ENCODE results near the gene MTA3.
"Not testable (repeated sequence)": the region's sequence is repeated elsewhere in the genome, so short reads cannot be mapped to it uniquely, and the experiment has no call there.

Gene MTA3

DNA sequence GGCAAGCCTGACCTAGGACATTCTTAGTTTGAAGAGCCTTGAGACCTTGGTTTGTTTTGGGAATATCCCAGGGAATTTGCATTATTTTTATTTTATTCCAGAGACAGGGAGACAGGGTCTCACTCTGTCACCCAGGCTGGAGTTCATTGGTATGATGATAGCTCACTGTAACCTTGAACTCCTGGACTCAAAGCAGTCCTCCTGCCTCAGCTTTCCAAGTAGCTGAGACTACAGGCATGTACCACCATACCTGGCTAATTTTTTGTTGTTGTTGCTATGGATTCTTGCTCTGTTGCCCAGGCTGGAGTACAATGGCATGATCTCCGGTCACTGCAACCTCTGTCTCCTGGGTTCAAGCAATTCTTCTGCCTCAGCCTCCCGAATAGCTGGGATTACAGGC is 4.8 kb downstream of the MTA3 start:
- no peak for TF ChIP-seq CTCF (IDR thresholded peaks at IDR 0.05; ENCODE audit: low read depth, low read length, missing control alignments)
- H3K4me3 ChIP-seq (replicated peaks; ENCODE audit: low read depth, low read length): no peak overlapping the region
- DNase-seq (ENCODE audit: extremely low read depth, low read depth): no peak

DNA sequence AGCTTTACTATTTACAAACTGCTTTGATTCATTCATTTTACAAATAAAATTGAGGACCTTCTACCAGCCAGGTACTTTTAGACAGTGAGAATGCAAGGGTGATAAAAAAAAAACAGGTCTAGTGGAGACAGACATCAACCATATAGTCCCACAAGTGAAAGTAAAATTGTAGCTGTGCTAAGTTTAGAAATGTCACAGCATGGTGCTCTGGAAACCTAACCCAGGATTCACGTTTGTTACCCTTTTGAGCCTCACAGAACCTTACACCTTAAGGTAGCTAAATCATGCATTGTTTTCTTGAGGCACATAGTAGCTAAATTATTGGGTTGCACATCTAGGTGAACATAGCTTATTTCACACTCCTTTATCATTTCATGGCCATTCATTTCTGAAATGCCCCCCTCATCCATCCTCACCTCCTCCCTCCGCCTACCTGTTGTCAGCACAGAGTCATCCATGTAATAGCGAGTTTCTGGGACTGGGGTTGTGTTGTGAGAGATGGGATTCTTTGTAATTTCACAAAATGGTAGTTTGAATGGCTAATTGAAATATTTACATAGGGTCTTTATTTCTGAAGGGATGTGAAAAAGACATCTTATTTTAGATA is 7.1 kb downstream of the MTA3 start:
- TF ChIP-seq CTCF (IDR thresholded peaks at IDR 0.05; ENCODE audit: low read depth, low read length, missing control alignments): no peak

DNA sequence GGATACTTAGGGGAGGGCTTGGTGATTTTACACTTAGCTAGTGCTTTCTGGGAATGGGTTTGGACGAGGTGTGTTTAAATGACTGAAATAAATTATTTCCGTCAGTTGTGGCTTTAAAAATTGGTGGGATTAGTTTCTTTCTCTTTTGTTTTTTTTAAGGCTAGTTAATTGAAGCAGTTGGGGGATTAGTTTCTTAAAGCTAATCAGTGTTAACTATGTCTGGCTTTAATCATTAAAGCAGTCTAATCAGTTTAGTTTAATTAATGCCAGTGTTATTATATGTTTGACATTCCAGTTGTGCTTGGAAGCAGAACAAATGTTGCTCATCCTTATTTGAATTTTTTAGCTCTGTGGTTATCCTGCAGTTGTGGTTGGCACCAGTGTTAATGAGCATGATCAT is 10.2 kb downstream of the MTA3 start:
- DNase-seq (ENCODE audit: extremely low read depth, low read depth): no peak
- no peak for TF ChIP-seq CTCF (IDR thresholded peaks at IDR 0.05; ENCODE audit: low read depth, low read length, missing control alignments)
- H3K4me3 ChIP-seq (replicated peaks; ENCODE audit: low read depth, low read length): no peak overlapping the region

More for the DNA sequence above, 7.1 kb downstream of the MTA3 start:
- DNase-seq (ENCODE audit: extremely low read depth, low read depth): no peak
- no peak overlapping the region for H3K4me3 ChIP-seq (replicated peaks; ENCODE audit: low read depth, low read length)

GRCh38 chr2:42581257-42581656 is 12.8 kb downstream of the MTA3 start:
- no peak for TF ChIP-seq CTCF (IDR thresholded peaks at IDR 0.05; ENCODE audit: low read depth, low read length, missing control alignments)
- DNase-seq (ENCODE audit: extremely low read depth, low read depth): no peak
- no peak overlapping the region for H3K4me3 ChIP-seq (replicated peaks; ENCODE audit: low read depth, low read length)

DNA sequence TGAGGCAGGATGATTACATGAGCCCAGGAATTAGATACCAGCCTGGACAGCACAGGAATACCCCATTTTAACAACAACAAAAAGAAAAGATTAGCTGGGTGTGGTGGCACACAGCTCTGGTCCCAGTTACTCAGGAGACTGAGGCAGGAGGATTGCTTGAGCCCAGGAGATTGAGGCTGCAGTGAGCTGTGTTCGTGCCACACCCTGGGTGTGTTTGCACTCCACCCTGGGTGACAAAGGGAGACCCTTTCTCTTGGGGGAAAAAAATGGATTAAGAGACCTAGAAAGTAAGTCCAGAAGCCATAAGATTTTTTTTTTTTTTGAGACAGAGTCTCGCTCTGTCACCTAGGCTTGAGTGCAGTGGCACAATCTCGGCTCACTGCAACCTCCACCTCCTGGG is 16.2 kb downstream of the MTA3 start:
- DNase-seq (ENCODE audit: extremely low read depth, low read depth); H3K4me3 ChIP-seq (replicated peaks; ENCODE audit: low read depth, low read length): not testable (repeated sequence)

DNA sequence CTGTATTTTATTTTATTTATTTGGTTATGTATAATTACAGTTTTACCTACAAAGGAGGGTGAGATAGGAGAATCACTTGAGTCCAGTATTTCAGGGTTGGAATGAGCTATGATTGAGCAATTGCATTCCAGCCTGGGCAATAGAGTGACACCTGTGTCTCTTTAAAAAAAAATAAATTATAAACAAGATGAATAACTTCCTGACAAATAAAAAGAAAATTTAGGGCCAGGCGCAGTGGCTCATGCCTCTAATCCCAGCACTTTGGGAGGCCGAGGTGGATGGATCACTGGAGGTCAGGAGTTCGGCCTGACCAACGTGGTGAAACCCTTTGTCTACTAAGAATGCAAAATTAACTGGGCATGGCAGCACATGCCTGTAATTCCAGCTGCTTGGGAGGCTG is 17.3 kb downstream of the MTA3 start:
- DNase-seq (ENCODE audit: extremely low read depth, low read depth): no peak
- H3K4me3 ChIP-seq (replicated peaks; ENCODE audit: low read depth, low read length): no peak overlapping the region
- TF ChIP-seq CTCF (IDR thresholded peaks at IDR 0.05; ENCODE audit: low read depth, low read length, missing control alignments): no peak

- H3K4me3 ChIP-seq (replicated peaks; ENCODE audit: low read depth, low read length): no peak overlapping the region
- DNase-seq (ENCODE audit: extremely low read depth, low read depth): no peak
- no peak for TF ChIP-seq CTCF (IDR thresholded peaks at IDR 0.05; ENCODE audit: low read depth, low read length, missing control alignments)
Observed at GRCh38 chr2:42587526-42588117, 19.2 kb downstream of the MTA3 start.
